H1 (cell line): ENCODE measurements around the gene HTRA1. TPM values are rescaled to one million over a fixed set of nuclear protein-coding genes. Genes with fewer than 3 reads are reported as not detected.

Experiments
- CTCF ChIA-PET: fragments of 300-600 bp; sonication (Branson Sonifier 250); formaldehyde crosslinking; loops from one replicate; lab custom pipeline; 2021; ENCODE audit not compliant: partially characterized antibody; lab: Charles Lee
- POLR2A ChIA-PET: fragments of 300-600 bp; sonication (Branson Sonifier 250); formaldehyde crosslinking; loops from one replicate; lab custom pipeline; 2021; ENCODE audit warnings: inconsistent platforms; ENCODE audit not compliant: partially characterized antibody; lab: Charles Lee
- DNase-seq, 2 experiments: peaks; one replicate each; pipeline versions ENCODE4 v3.0.0 to v3.0.0-alpha.2; 2010 to 2022; ENCODE audit warnings: low spot score in 2 of 2, low read depth in 1 of 2, mixed read lengths in 1 of 2
- FAIRE-seq: peaks from 2 replicates; lab custom pipeline; 2011; peaks lifted over from hg19 to GRCh38; lab: Jason Lieb, UNC
- H2AFZ ChIP-seq: 2 replicates; pipeline ENCODE4 v1.8.1; 2012; ENCODE audit warnings: low read length, inconsistent platforms
- H2AK5ac ChIP-seq: 2 replicates; pipeline ENCODE4 v1.6.1; 2013; ENCODE audit warnings: low read depth, low read length
- H2BK120ac ChIP-seq: replicated peaks from 2 replicates; pipeline ENCODE3; 2013; ENCODE audit warnings: low read depth, low read length, inconsistent platforms
- H2BK12ac ChIP-seq: 2 replicates; pipeline ENCODE4 v1.6.1; 2013; ENCODE audit warnings: low read depth, low read length
- H2BK15ac ChIP-seq: 2 replicates; pipeline ENCODE4 v1.6.1; 2013; ENCODE audit warnings: low read length
- H2BK20ac ChIP-seq: 2 replicates; pipeline ENCODE4 v1.6.1; 2013; ENCODE audit warnings: low read length
- H2BK5ac ChIP-seq: 2 replicates; pipeline ENCODE4 v1.6.1; 2013; ENCODE audit warnings: low read depth, low read length
- H3K14ac ChIP-seq: 2 replicates; pipeline ENCODE4 v1.6.1; 2013; ENCODE audit warnings: inconsistent platforms; ENCODE audit not compliant: insufficient read length
- H3K18ac ChIP-seq: 2 replicates; pipeline ENCODE4 v1.6.1; 2013; ENCODE audit warnings: low read length; ENCODE audit errors: extremely low read depth
- H3K23ac ChIP-seq: 2 replicates; pipeline ENCODE4 v1.6.1; 2013; ENCODE audit warnings: inconsistent platforms; ENCODE audit not compliant: insufficient read length
- H3K23me2 ChIP-seq: 2 replicates; pipeline ENCODE4 v1.6.1; 2013; ENCODE audit warnings: low read depth, low read length
- H3K27ac ChIP-seq: 2 replicates; pipeline ENCODE4 v1.6.1; 2011; ENCODE audit warnings: low read depth, low read length, inconsistent platforms
- H3K27me3 ChIP-seq, 4 experiments: replicated peaks in 1 of 4; 1 replicate in 1 of 4; 2 replicates in 3 of 4; pipeline versions ENCODE4 v1.6.1 to v1.8.1; 2011 to 2013; ENCODE audit warnings: low read length in 3 of 4, mild to moderate bottlenecking in 3 of 4, inconsistent platforms in 2 of 4, mixed read lengths in 2 of 4, moderate library complexity in 1 of 4; ENCODE audit not compliant: control insufficient read depth in 3 of 4, insufficient read depth in 3 of 4; ENCODE audit errors: extremely low read depth in 1 of 4
- H3K36me3 ChIP-seq, 4 experiments: 2 replicates each; pipeline versions ENCODE4 v1.6.1 to v1.8.1; 2011 to 2013; ENCODE audit warnings: mild to moderate bottlenecking in 4 of 4, low read length in 3 of 4, moderate library complexity in 2 of 4, control low read depth in 1 of 4, inconsistent platforms in 1 of 4; ENCODE audit not compliant: insufficient read depth in 4 of 4, control insufficient read depth in 2 of 4
- H3K4ac ChIP-seq: replicated peaks from 2 replicates; pipeline ENCODE3; 2013; ENCODE audit warnings: low read length, low read depth, mixed read lengths, inconsistent platforms; ENCODE audit not compliant: insufficient read length
- H3K4me1 ChIP-seq, 4 experiments: replicated peaks in 1 of 4; 1 replicate in 1 of 4; 2 replicates in 3 of 4; pipeline versions ENCODE4 v1.6.1 to v1.8.1; 2011 to 2013; ENCODE audit warnings: low read length in 3 of 4, inconsistent platforms in 2 of 4, mixed read lengths in 1 of 4; ENCODE audit not compliant: insufficient read depth in 4 of 4, control insufficient read depth in 3 of 4
- H3K4me2 ChIP-seq, 2 experiments: 2 replicates each; pipeline versions ENCODE4 v1.6.1 to v1.8.1; 2011 to 2013; ENCODE audit warnings: low read depth in 2 of 2, low read length in 2 of 2, control low read depth in 1 of 2, inconsistent platforms in 1 of 2, mild to moderate bottlenecking in 1 of 2; ENCODE audit not compliant: insufficient read depth in 1 of 2
- H3K4me3 ChIP-seq, 4 experiments: fragments of 200-600, 300-600 bp in 1 of 4; sonication (generic), shearing (Covaris generic), sonication (Bioruptor Twin) in 1 of 4; 2 replicates each; pipeline versions ENCODE4 v1.5.1 to v1.8.1; 2011 to 2016; ENCODE audit warnings: low read length in 4 of 4, low read depth in 3 of 4, control low read depth in 2 of 4, inconsistent platforms in 2 of 4, mild to moderate bottlenecking in 2 of 4, mixed read lengths in 1 of 4, moderate library complexity in 1 of 4; ENCODE audit not compliant: insufficient read depth in 2 of 4; ENCODE audit errors: extremely low read depth in 1 of 4
- H3K56ac ChIP-seq: replicated peaks from 2 replicates; pipeline ENCODE3; 2013; ENCODE audit warnings: low read depth, mild to moderate bottlenecking, mixed read lengths, low read length, inconsistent platforms; ENCODE audit not compliant: insufficient read length
- H3K79me1 ChIP-seq: 2 replicates; pipeline ENCODE4 v1.6.1; 2013; ENCODE audit warnings: low read depth, low read length, control low read depth
- H3K79me2 ChIP-seq, 2 experiments: 2 replicates each; pipeline versions ENCODE4 v1.6.1 to v1.8.1; 2012 to 2013; ENCODE audit warnings: low read length in 2 of 2, mild to moderate bottlenecking in 2 of 2, inconsistent platforms in 1 of 2; ENCODE audit not compliant: insufficient read depth in 2 of 2, control insufficient read depth in 1 of 2
- H3K9ac ChIP-seq, 4 experiments: replicated peaks in 1 of 4; 1 replicate in 1 of 4; 2 replicates in 3 of 4; pipeline versions ENCODE4 v1.6.1 to v1.8.1; 2011 to 2013; ENCODE audit warnings: low read depth in 3 of 4, low read length in 3 of 4, control low read depth in 2 of 4, mild to moderate bottlenecking in 2 of 4, moderate library complexity in 2 of 4, inconsistent platforms in 1 of 4; ENCODE audit errors: extremely low read depth in 1 of 4
- H3K9me3 ChIP-seq, 2 experiments: 2 replicates each; pipeline versions ENCODE4 v1.6.1 to v1.8.1; 2012 to 2013; ENCODE audit warnings: mild to moderate bottlenecking in 2 of 2, moderate library complexity in 2 of 2, control low read depth in 1 of 2, inconsistent platforms in 1 of 2, low read depth in 1 of 2, low read length in 1 of 2, mixed read lengths in 1 of 2; ENCODE audit not compliant: insufficient read depth in 2 of 2
- H4K20me1 ChIP-seq, 2 experiments: replicated peaks in 1 of 2; 2 replicates each; pipeline versions ENCODE3 to v1.8.1; 2011 to 2013; ENCODE audit warnings: inconsistent platforms in 2 of 2, low read length in 2 of 2, mild to moderate bottlenecking in 1 of 2; ENCODE audit not compliant: insufficient read depth in 2 of 2, control insufficient read depth in 1 of 2
- H4K5ac ChIP-seq: 2 replicates; pipeline ENCODE4 v1.6.1; 2013; ENCODE audit warnings: low read length, low read depth, mixed read lengths, inconsistent platforms; ENCODE audit not compliant: insufficient read length
- H4K8ac ChIP-seq: 2 replicates; pipeline ENCODE4 v1.8.0; 2013; ENCODE audit warnings: mild to moderate bottlenecking, moderate library complexity, low read length, inconsistent platforms; ENCODE audit not compliant: insufficient read depth; ENCODE audit errors: extremely low read depth
- H4K91ac ChIP-seq: replicated peaks from 2 replicates; pipeline ENCODE3; 2013; ENCODE audit warnings: low read length, mixed read lengths, inconsistent platforms; ENCODE audit not compliant: insufficient read length
- PHF8 ChIP-seq: fragments of 200-600 bp; sonication (generic); conservative IDR thresholded peaks from 2 replicates; pipeline ENCODE4 v1.7.1; 2012; ENCODE audit warnings: low read depth, mild to moderate bottlenecking, inconsistent platforms, low read length, moderate library complexity
- RAD21 ChIP-seq, 2 experiments: IDR thresholded peaks in 1 of 2; conservative IDR thresholded peaks in 1 of 2; 2 replicates each; pipeline ENCODE4 v1.6.1; 2011; ENCODE audit warnings: low read depth in 2 of 2, low read length in 2 of 2, improper control_type of control experiment in 1 of 2, inconsistent platforms in 1 of 2, mild to moderate bottlenecking in 1 of 2, moderate library complexity in 1 of 2
- SP4 ChIP-seq: IDR thresholded peaks from 2 replicates; pipeline ENCODE4 v1.6.1; 2012; ENCODE audit warnings: low read length, inconsistent platforms
- WGBS, 2 experiments: shearing (Covaris generic) in 1 of 2; methylation state at CpG; one replicate each; pipeline versions ENCODE4 v1.1.6 to v1.1.7; 2013 to 2015; ENCODE audit warnings: low lambda C conversion rate in 2 of 2, mixed read lengths in 2 of 2, inconsistent platforms in 1 of 2, low coverage in 1 of 2, missing lambda C conversion rate in 1 of 2; ENCODE audit not compliant: insufficient replicate concordance in 2 of 2, insufficient coverage in 1 of 2, insufficient read length in 1 of 2; ENCODE audit errors: extremely low coverage in 1 of 2, missing lambda C conversion rate in 1 of 2; 5-methylcytosine and 5-hydroxymethylcytosine counted together
- polyA plus RNA-seq, 7 experiments: library from polyadenylated mRNA; depleted of rRNA in 3 of 7; stranded (reverse) in 5 of 7; unstranded in 2 of 7; fragments of >200 nt in 5 of 7; fragments of 200-250 nt in 2 of 7; gene quantifications; 1 replicate in 5 of 7; 2 replicates in 1 of 7; 4 replicates in 1 of 7; pipeline versions ENCODE4 v1.2.1 to v1.2.3, GENCODE V29; 2011 to 2013; ENCODE audit warnings: missing spikeins in 2 of 7, mixed read lengths in 2 of 7
- total RNA-seq: library from RNA; stranded (reverse); fragmentation: NEBNext Ultra II Directional; extraction: Animal tissue kit (Norgen Biotek cat#: 25700); gene quantifications from 2 replicates; pipeline ENCODE4 v1.2.1, GENCODE V29; 2021

HTRA1 gene
- total and polyA plus RNA-seq, 2 of the 8 experiments (the other 6 are each of a cell fraction or from before 2014, with no cell fraction given): 15.8 to 20.1 TPM

DNA sequence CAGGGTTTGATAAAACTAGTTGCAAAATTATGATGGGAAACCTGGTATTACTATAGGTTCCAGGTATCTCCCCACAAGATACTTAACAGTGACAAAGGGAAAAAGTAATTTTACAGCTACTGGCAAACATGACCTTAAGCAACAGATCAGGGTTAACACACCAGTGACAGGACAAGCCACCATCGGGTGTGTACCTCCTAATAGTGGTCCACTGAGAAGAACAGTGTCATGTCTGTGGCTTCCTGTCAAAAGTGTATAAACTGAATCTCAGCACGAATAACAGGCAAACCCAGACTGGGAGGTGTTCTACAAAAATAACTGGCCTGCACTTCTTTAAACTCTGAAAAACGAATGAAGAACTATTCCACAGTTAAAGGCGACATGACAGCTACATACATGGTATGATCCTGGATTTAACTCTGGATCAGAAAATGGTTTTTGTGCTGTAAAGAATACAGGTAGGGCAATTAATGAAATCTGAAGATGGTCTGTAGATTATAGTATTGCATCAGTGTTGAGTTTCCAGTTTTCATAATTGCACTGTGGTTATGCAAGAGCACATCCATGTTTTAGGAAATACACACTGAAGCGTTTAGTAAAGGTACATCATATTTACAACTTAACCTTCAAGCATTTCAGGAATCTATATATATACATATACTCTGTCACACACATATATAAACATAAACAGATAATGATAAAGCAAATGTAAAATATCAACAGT, 38.9 kb upstream of the HTRA1 start:
- no peak overlapping the region for H2AFZ ChIP-seq
- no peak overlapping the region for H2BK12ac ChIP-seq
- no peak for FAIRE-seq
- no peaks in the 10 kb centered on the region for H4K20me1 ChIP-seq
- no peak overlapping the region for H3K4me3 ChIP-seq
- no peak overlapping the region for H3K4ac ChIP-seq
- POLR2A ChIA-PET: no interaction called here
- peaks cover 0 to 23% (median 3%) of the 10 kb centered on the region in 4 experiments; a peak in 5 of 8 replicates for H3K36me3 ChIP-seq
- no peak overlapping the region for H3K18ac ChIP-seq
- H3K9ac ChIP-seq: no peak overlapping the region
- H3K4me1 ChIP-seq: 0 out of 7 replicates have a peak, but pooled peaks cover 0 to 3% (median 0%) of the 10 kb centered on the region in 4 experiments
- H2AK5ac ChIP-seq: no peak overlapping the region
- no peak overlapping the region for H3K4me2 ChIP-seq
- no peak overlapping the region for H3K23ac ChIP-seq
- H2BK15ac ChIP-seq: no peak overlapping the region
- no peaks in the 10 kb centered on the region for H3K79me2 ChIP-seq
- H3K27me3 ChIP-seq: no peaks in the 10 kb centered on the region
- H3K79me1 ChIP-seq: no peaks in the 10 kb centered on the region; the same call in 1 of the 2 replicates
- no peak overlapping the region for H4K5ac ChIP-seq
- H2BK120ac ChIP-seq: no peak overlapping the region
- H3K9me3 ChIP-seq: no peaks in the 10 kb centered on the region
- H3K14ac ChIP-seq: no peak overlapping the region
- no peak overlapping the region for H3K56ac ChIP-seq
- DNase-seq: no peak
- CTCF ChIA-PET: interaction anchor here (0.7 to 1.2 kb wide), 2 partner anchors 122 to 144 kb away, joined by 3 to 4 read pairs; no protein-coding TSS in a partner anchor
- no peaks in the 10 kb centered on the region for H3K23me2 ChIP-seq
- WGBS, 2 experiments: 94% methylated on average over 5 of the region's 5 CpGs; no CpG with 5 or more reads in 1 of the 2 experiments
- no peak overlapping the region for H3K27ac ChIP-seq
- no peak overlapping the region for H2BK20ac ChIP-seq
- no peak overlapping the region for H2BK5ac ChIP-seq
- no peak overlapping the region for H4K8ac ChIP-seq
- H4K91ac ChIP-seq: no peak overlapping the region
- TF ChIP-seq SP4 (no peak), PHF8 (no peak), RAD21 (IDR thresholded peaks at IDR 0.05 in 1 of 2, conservative IDR thresholded peaks at IDR 0.05 in 1 of 2; ENCODE audit: low read depth in 2 of 2, low read length in 2 of 2) (no peak)
